Hepatocyte (in vitro differentiated cells): ENCODE measurements around the gene PRDM13. TPM values are rescaled to one million over a fixed set of nuclear protein-coding genes. Genes with fewer than 3 reads are reported as not detected.

Experiments used
- DNase-seq: peaks from one replicate; pipeline ENCODE4 v3.0.0-alpha.2; 2016; ENCODE audit warnings: low spot score
- H2AFZ ChIP-seq: fragments of 200-600 bp; sonication (generic); 2 replicates; pipeline ENCODE4 v1.6.0; 2016; ENCODE audit warnings: antibody characterized with exemption, mild to moderate bottlenecking
- H3K27ac ChIP-seq: fragments of 200-600 bp; sonication (generic); 2 replicates; pipeline ENCODE4 v1.5.1; 2016; ENCODE audit warnings: mild to moderate bottlenecking
- H3K27me3 ChIP-seq: fragments of 200-600 bp; sonication (generic); 2 replicates; pipeline ENCODE4 v1.6.1; 2016
- H3K36me3 ChIP-seq: fragments of 200-600 bp; sonication (generic); replicated peaks from 2 replicates; pipeline ENCODE4 v1.5.1; 2016; ENCODE audit warnings: low read depth; ENCODE audit not compliant: insufficient read depth
- H3K4me1 ChIP-seq: fragments of 200-600 bp; sonication (generic); 2 replicates; pipeline ENCODE4 v1.5.1; 2016; ENCODE audit warnings: mild to moderate bottlenecking, moderate library complexity; ENCODE audit not compliant: insufficient read depth
- H3K4me2 ChIP-seq: fragments of 200-600 bp; sonication (generic); 2 replicates; pipeline ENCODE4 v1.6.0; 2016
- H3K4me3 ChIP-seq: fragments of 200-600 bp; sonication (generic); 2 replicates; pipeline ENCODE4 v1.5.1; 2016; ENCODE audit warnings: mild to moderate bottlenecking
- H3K79me2 ChIP-seq: fragments of 200-600 bp; sonication (generic); 2 replicates; pipeline ENCODE4 v1.6.0; 2017; ENCODE audit warnings: mild to moderate bottlenecking
- H3K9me2 ChIP-seq: fragments of 200-600 bp; sonication (generic); replicated peaks from 2 replicates; pipeline ENCODE4 v1.6.0; 2017; ENCODE audit warnings: mild to moderate bottlenecking; ENCODE audit not compliant: insufficient read depth
- H3K9me3 ChIP-seq: fragments of 200-600 bp; sonication (generic); 2 replicates; pipeline ENCODE4 v1.5.1; 2016; ENCODE audit warnings: low read depth, mild to moderate bottlenecking
- H4K20me1 ChIP-seq: fragments of 200-600 bp; sonication (generic); 2 replicates; pipeline ENCODE4 v1.6.0; 2016; ENCODE audit warnings: mild to moderate bottlenecking; ENCODE audit not compliant: insufficient read depth, poor library complexity, severe bottlenecking
- CTCF ChIP-seq: fragments of 200-600 bp; sonication (generic); IDR thresholded peaks from 2 replicates; pipeline ENCODE4 v1.5.1; 2016; ENCODE audit warnings: antibody characterized with exemption, mild to moderate bottlenecking; ENCODE audit not compliant: poor library complexity
- EZH2 ChIP-seq: fragments of 200-600 bp; sonication (generic); IDR thresholded peaks from 2 replicates; pipeline ENCODE4 v1.6.1; 2016; ENCODE audit warnings: antibody characterized with exemption, mild to moderate bottlenecking, borderline replicate concordance
- EZH2phosphoT487 ChIP-seq: fragments of 200-600 bp; sonication (generic); IDR thresholded peaks from one replicate; pipeline ENCODE4 v1.6.1; 2018; ENCODE audit warnings: antibody characterized with exemption, mild to moderate bottlenecking, low read depth, moderate library complexity; ENCODE audit not compliant: unreplicated experiment, severe bottlenecking
- WGBS: methylation state at CpG from one replicate; pipeline ENCODE4 v1.1.6; 2016; ENCODE audit warnings: low lambda C conversion rate; ENCODE audit errors: missing lambda C conversion rate; 5-methylcytosine and 5-hydroxymethylcytosine counted together
- polyA plus RNA-seq: library from polyadenylated mRNA; unstranded; fragments of >200 nt; fragmentation: Nextera tagmentation; extraction: Ambion mirVana; gene quantifications from 2 replicates; pipeline ENCODE4 v1.2.1, GENCODE V29; 2016
- total RNA-seq: library from RNA; depleted of rRNA; stranded (reverse); fragments of >200 nt; gene quantifications from 2 replicates; pipeline ENCODE4 v1.2.3, GENCODE V29; 2014

Gene PRDM13
- total RNA-seq, result not detected in 2 replicates
- polyA plus RNA-seq, result not detected in 2 replicates

DNA sequence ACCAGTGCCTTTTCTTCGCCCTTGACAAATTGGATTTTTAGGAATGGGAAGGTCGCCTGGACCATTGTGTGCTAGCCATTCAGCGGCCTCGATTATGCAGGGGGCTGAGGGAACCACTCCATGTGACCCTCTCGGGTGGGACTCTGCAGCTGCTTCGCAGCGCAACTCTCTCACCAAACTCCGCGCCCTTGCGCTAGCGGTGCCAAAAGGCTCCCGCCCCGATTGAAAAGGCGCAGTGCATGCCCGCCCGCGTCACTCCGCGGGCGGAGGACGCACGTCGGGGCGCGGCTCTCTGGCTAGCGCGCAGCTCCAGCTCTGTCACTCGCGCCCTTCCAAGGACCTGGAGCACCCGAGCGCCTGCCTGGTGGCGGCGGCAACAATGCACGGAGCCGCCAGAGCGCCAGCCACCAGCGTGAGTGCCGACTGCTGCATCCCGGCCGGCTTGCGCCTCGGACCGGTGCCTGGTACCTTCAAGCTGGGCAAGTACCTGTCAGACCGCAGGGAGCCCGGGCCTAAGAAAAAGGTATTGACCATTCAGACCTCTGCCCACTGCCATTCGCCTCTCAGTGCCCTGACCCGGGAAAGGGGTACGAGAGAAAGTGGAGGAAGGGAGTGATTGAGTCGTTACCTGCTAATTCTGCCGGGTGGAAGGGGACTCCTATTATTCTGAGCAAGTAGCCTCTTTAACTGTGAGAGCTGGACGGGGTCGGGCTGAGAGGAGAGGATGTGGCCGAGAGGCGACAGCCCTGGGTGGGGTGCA lies at the start of gene PRDM13:
PRDM13 (plus strand) TSS at position 178 of the 760 bp plus-strand sequence; CDS start at position 380, 202 bp downstream.
- no peaks in the 10 kb centered on the region for H3K9me2 ChIP-seq
- H3K4me1 ChIP-seq, result peaks cover 17% of the 10 kb centered on the region
- peaks cover 100% of the 10 kb centered on the region for H3K27me3 ChIP-seq
- H2AFZ ChIP-seq, result peak within 1 kb of the TSS; percentile 15
- TF ChIP-seq CTCF (no peak), EZH2 (peak; percentile 97), EZH2phosphoT487 (peak; percentile 63)
- 3% methylated on average over 52 of the region's 54 CpGs for WGBS
- H3K4me3 ChIP-seq, result no peak within 1 kb of the TSS
- no peaks in the 10 kb centered on the region for H3K79me2 ChIP-seq
- H3K27ac ChIP-seq, result no peak within 1 kb of the TSS
- no peaks in the 10 kb centered on the region for H3K9me3 ChIP-seq
- no peaks in the 10 kb centered on the region for H4K20me1 ChIP-seq
- H3K36me3 ChIP-seq, result no peaks in the 10 kb centered on the region
- H3K4me2 ChIP-seq, result no peak within 1 kb of the TSS
- DNase-seq, result no peak

DNA sequence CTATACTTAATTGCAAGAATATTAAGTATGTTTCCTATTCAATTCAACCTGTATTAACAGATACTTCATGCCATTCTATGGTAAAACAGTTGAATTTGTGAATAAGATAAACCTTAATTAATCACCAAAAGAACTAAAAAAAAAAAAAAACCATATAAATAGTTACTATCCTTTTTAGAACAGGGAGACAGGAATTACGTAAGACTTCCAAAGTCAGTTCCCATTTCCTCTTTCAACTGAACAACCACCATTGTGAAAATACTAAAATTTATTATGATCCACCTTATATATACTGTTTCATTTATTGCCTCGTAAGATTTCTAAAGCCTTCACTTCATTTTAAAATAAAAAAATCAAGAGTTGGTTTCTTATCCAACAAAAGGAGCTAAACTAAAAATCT lies 47.6 kb upstream of the PRDM13 start:
- TF ChIP-seq EZH2phosphoT487 (no peak), CTCF (no peak), EZH2 (no peak)
- 91% methylated on average over 2 of the region's 2 CpGs for WGBS
- Histone ChIP-seq H3K9me3 (no peaks in the 10 kb centered on the region), H3K9me2 (no peaks in the 10 kb centered on the region), H3K36me3 (no peaks in the 10 kb centered on the region), H3K4me2 (no peak overlapping the region), H3K27me3 (no peaks in the 10 kb centered on the region), H3K27ac (no peak overlapping the region), H2AFZ (no peak overlapping the region), H3K4me3 (no peak overlapping the region), H3K4me1 (no peaks in the 10 kb centered on the region), H3K79me2 (peaks cover 48% of the 10 kb centered on the region), H4K20me1 (peaks cover 31% of the 10 kb centered on the region)
- DNase-seq, result no peak

GRCh38 chr6:99560668-99561067 lies 46.0 kb upstream of the PRDM13 start:
- no peak overlapping the region for H3K4me2 ChIP-seq
- WGBS, result 97% methylated on average over 4 of the region's 4 CpGs
- H3K9me3 ChIP-seq, result no peaks in the 10 kb centered on the region
- TF ChIP-seq EZH2phosphoT487, result no peak
- no peak for TF ChIP-seq CTCF
- H3K9me2 ChIP-seq, result no peaks in the 10 kb centered on the region
- H4K20me1 ChIP-seq, result peaks cover 45% of the 10 kb centered on the region
- no peak overlapping the region for H3K4me3 ChIP-seq
- no peaks in the 10 kb centered on the region for H3K36me3 ChIP-seq
- no peak for DNase-seq
- peaks cover 64% of the 10 kb centered on the region for H3K79me2 ChIP-seq
- H2AFZ ChIP-seq, result no peak overlapping the region
- no peak overlapping the region for H3K27ac ChIP-seq
- H3K4me1 ChIP-seq, result no peaks in the 10 kb centered on the region
- H3K27me3 ChIP-seq, result no peaks in the 10 kb centered on the region
